Adrenal gland (tissue), 12 donors: ENCODE measurements around the gene GNAL. TPM values are rescaled to one million over a fixed set of nuclear protein-coding genes. Genes with fewer than 3 reads are reported as not detected.

Experiments
- DNase-seq, 7 donors: peaks; one replicate each; pipeline ENCODE4 v3.0.0-alpha.2; 2019 to 2020
- H3K27ac ChIP-seq, 5 donors: fragments of 200-600 bp; sonication (generic) in 4 of 5; 1 replicate in 3 of 5; 2 replicates in 2 of 5; pipeline versions ENCODE4 v1.5.1 to v1.8.0; 2016 to 2020; ENCODE audit warnings: mild to moderate bottlenecking in 1 of 5
- H3K27me3 ChIP-seq: fragments of 200-600 bp; 2 replicates; pipeline ENCODE4 v1.8.0; 2021
- H3K36me3 ChIP-seq, 2 donors: fragments of 200-600 bp; replicated peaks in 1 of 2; 1 replicate in 1 of 2; 2 replicates in 1 of 2; pipeline versions ENCODE4 v1.5.1 to v1.8.0; 2018 to 2022
- H3K4me1 ChIP-seq, 2 donors: fragments of 200-600 bp; replicated peaks in 1 of 2; 1 replicate in 1 of 2; 2 replicates in 1 of 2; pipeline versions ENCODE4 v1.5.1 to v1.8.0; 2018 to 2021
- H3K4me3 ChIP-seq, 4 donors: fragments of 200-600 bp; sonication (generic) in 3 of 4; one replicate each; pipeline ENCODE4 v1.5.1; 2016 to 2018
- H3K9me3 ChIP-seq, 3 donors: fragments of 200-600 bp; sonication (generic) in 1 of 3; replicated peaks in 1 of 3; 1 replicate in 2 of 3; 2 replicates in 1 of 3; pipeline versions ENCODE4 v1.5.1 to v1.8.0; 2016 to 2021
- CTCF ChIP-seq, 6 experiments: fragments of 450-650 bp in 4 of 6; fragments of 200-600 bp in 2 of 6; sonication (generic) in 1 of 6; IDR thresholded peaks; 1 replicate in 5 of 6; 2 replicates in 1 of 6; pipeline versions ENCODE4 v1.5.1 to v1.8.0; 2016 to 2021; ENCODE audit warnings: antibody characterized with exemption in 6 of 6, mild to moderate bottlenecking in 2 of 6, moderate library complexity in 1 of 6
- POLR2A ChIP-seq, 2 donors: fragments of 450-650 bp; IDR thresholded peaks; one replicate each; pipeline ENCODE4 v1.6.1; 2017; ENCODE audit warnings: antibody characterized with exemption in 2 of 2, mild to moderate bottlenecking in 2 of 2, moderate library complexity in 1 of 2
- WGBS, 4 donors: extraction: QIAGEN DNeasy Blood & Tissue Kit in 2 of 4; methylation state at CpG; one replicate each; pipeline versions ENCODE4 v1.1.5 to v1.1.7; 2013 to 2017; 5-methylcytosine and 5-hydroxymethylcytosine counted together
- intact Hi-C, 2 donors: fragments of 100-400 bp; cut with DNase I; formaldehyde crosslinking; loops; one replicate each; pipeline versions ENCODE4 v1.14.1 to v1.15.0; 2022 to 2023
- polyA plus RNA-seq, 3 donors: library from polyadenylated mRNA; stranded (reverse); fragments of 200-250 nt in 2 of 3; fragments of 350-450 nt in 1 of 3; fragmentation: Illumina TruSeq in 1 of 3; extraction: RNeasy Lipid Tissue Mini Kit (QIAGEN cat#74804) in 1 of 3; gene quantifications; one replicate each; pipeline ENCODE4 v1.2.3, GENCODE V29; 2013 to 2014
- total RNA-seq, 9 donors: library from RNA; depleted of rRNA in 4 of 9; stranded (reverse); fragments of >200 nt in 4 of 9; fragments of 120-200 nt in 1 of 9; fragmentation: NEBNext Ultra II Directional in 1 of 9; extraction: Animal tissue kit (Norgen Biotek cat#: 25700) in 1 of 9; gene quantifications; one replicate each; pipeline versions ENCODE4 v1.1.0 to v1.2.4, GENCODE V29; 2013 to 2023
- donor health status: healthy with polysubstance abuse.
- donor health status: Bipolar disorder and iron deficiency.
- donor health status: DM: yes; HTN: yes; CAD: no.
- donor health status: DM: no; HTN: no; CAD: no.
- donor health status: DM: no; HTN: no; CAD: no.
- donor health status: DM: yes; HTN: yes; CAD: no.

GNAL gene
- total and polyA plus RNA-seq, 12 donors, result 0.48 to 7.0 (median 2.3) TPM

GRCh38 chr18:11791131-11791530 is 102.1 kb downstream of the GNAL start:
- H3K27me3 ChIP-seq, result no peaks in the 10 kb centered on the region
- no peak overlapping the region for H3K27ac ChIP-seq
- no peak for DNase-seq
- 60 to 79% (median 72%) methylated on average over 3 of the region's 3 CpGs for WGBS, 4 donors
- H3K4me3 ChIP-seq, result no peak overlapping the region
- no peaks in the 10 kb centered on the region for H3K36me3 ChIP-seq
- intact Hi-C loops, result no loop called here
- TF ChIP-seq CTCF (IDR thresholded peaks at IDR 0.05) (no peak), POLR2A (IDR thresholded peaks at IDR 0.05) (no peak)
- H3K9me3 ChIP-seq, result no peaks in the 10 kb centered on the region
- no peaks in the 10 kb centered on the region for H3K4me1 ChIP-seq

- Histone ChIP-seq H3K4me3 (no peak overlapping the region), H3K27ac (no peak overlapping the region), H3K27me3 (no peaks in the 10 kb centered on the region), H3K4me1 (no peaks in the 10 kb centered on the region), H3K36me3 (no peaks in the 10 kb centered on the region), H3K9me3 (no peaks in the 10 kb centered on the region)
- TF ChIP-seq POLR2A (IDR thresholded peaks at IDR 0.05), result no peak
- no peak for TF ChIP-seq CTCF (IDR thresholded peaks at IDR 0.05)
- DNase-seq, result no peak
- intact Hi-C loops, result no loop called here
Measured at GRCh38 chr18:11792632-11793031, 103.6 kb downstream of the GNAL start.

GRCh38 chr18:11794195-11794594 is 105.1 kb downstream of the GNAL start:
- no peak for TF ChIP-seq CTCF (IDR thresholded peaks at IDR 0.05)
- no peak for TF ChIP-seq POLR2A (IDR thresholded peaks at IDR 0.05)
- no peaks in the 10 kb centered on the region for H3K4me1 ChIP-seq
- H3K4me3 ChIP-seq, result no peak overlapping the region
- no peaks in the 10 kb centered on the region for H3K36me3 ChIP-seq
- no peaks in the 10 kb centered on the region for H3K27me3 ChIP-seq
- DNase-seq, result no peak
- intact Hi-C loops, result no loop called here
- H3K9me3 ChIP-seq, result no peaks in the 10 kb centered on the region
- no peak overlapping the region for H3K27ac ChIP-seq
- 86 to 90% (median 87%) methylated on average over 3 of the region's 3 CpGs for WGBS, 4 donors

- H3K4me3 ChIP-seq, result no peak overlapping the region
- no peak for TF ChIP-seq POLR2A (IDR thresholded peaks at IDR 0.05)
- TF ChIP-seq CTCF (IDR thresholded peaks at IDR 0.05), result no peak
- H3K36me3 ChIP-seq, result no peaks in the 10 kb centered on the region
- H3K27ac ChIP-seq, result no peak overlapping the region
- WGBS, 4 donors, result 87 to 91% (median 89%) methylated on average over 6 of the region's 6 CpGs
- H3K27me3 ChIP-seq, result no peaks in the 10 kb centered on the region
- no peak for DNase-seq
- no peaks in the 10 kb centered on the region for H3K9me3 ChIP-seq
- no peaks in the 10 kb centered on the region for H3K4me1 ChIP-seq
- intact Hi-C loops, result no loop called here
Measured at GRCh38 chr18:11795916-11796315, 106.9 kb downstream of the GNAL start.
